Endodermal cell (in vitro differentiated cells): ENCODE measurements around the gene CTDP1. TPM values are rescaled to one million over a fixed set of nuclear protein-coding genes. Genes with fewer than 3 reads are reported as not detected.

Experiments used
- DNase-seq: peaks from one replicate; pipeline ENCODE4 v3.0.0-alpha.2; 2017
- H3K27ac ChIP-seq: 2 replicates; pipeline ENCODE4 v1.5.1; 2013; ENCODE audit warnings: mild to moderate bottlenecking, low read depth, low read length, moderate library complexity
- H3K27me3 ChIP-seq: 2 replicates; pipeline ENCODE4 v1.6.1; 2013; ENCODE audit warnings: mild to moderate bottlenecking, low read length, moderate library complexity; ENCODE audit not compliant: insufficient read depth, control insufficient read depth, poor library complexity, severe bottlenecking
- H3K36me3 ChIP-seq: 2 replicates; pipeline ENCODE4 v1.7.0; 2013; ENCODE audit warnings: mild to moderate bottlenecking, low read length, moderate library complexity; ENCODE audit not compliant: control insufficient read depth, insufficient read depth
- H3K4me1 ChIP-seq: one replicate; pipeline ENCODE4 v1.7.0; 2013; ENCODE audit warnings: low read length; ENCODE audit not compliant: control insufficient read depth, insufficient read depth
- H3K4me3 ChIP-seq: 2 replicates; pipeline ENCODE4 v1.5.1; 2013; ENCODE audit warnings: mild to moderate bottlenecking, low read length, moderate library complexity
- H3K9ac ChIP-seq: 2 replicates; pipeline ENCODE4 v1.6.1; 2013; ENCODE audit warnings: mild to moderate bottlenecking, low read length, moderate library complexity; ENCODE audit not compliant: poor library complexity, severe bottlenecking; ENCODE audit errors: extremely low read depth
- H3K9me3 ChIP-seq: 2 replicates; pipeline ENCODE4 v1.6.1; 2013; ENCODE audit warnings: mild to moderate bottlenecking, low read length, moderate library complexity; ENCODE audit not compliant: control insufficient read depth
- H3K27ac Mint-ChIP-seq: 2 replicates; pipeline ENCODE4 v1.8.0; 2020; ENCODE audit warnings: mixed read lengths
- H3K27me3 Mint-ChIP-seq: 2 replicates; pipeline ENCODE4 v1.8.0; 2021; ENCODE audit warnings: mild to moderate bottlenecking, mixed read lengths; ENCODE audit not compliant: insufficient read depth
- H3K36me3 Mint-ChIP-seq: 2 replicates; pipeline ENCODE4 v1.8.0; 2020; ENCODE audit warnings: low read depth, mixed read lengths
- H3K4me1 Mint-ChIP-seq: 2 replicates; pipeline ENCODE4 v1.8.0; 2020; ENCODE audit warnings: mixed read lengths
- H3K4me3 Mint-ChIP-seq: 2 replicates; pipeline ENCODE4 v1.8.0; 2020; ENCODE audit warnings: mild to moderate bottlenecking, moderate library complexity, mixed read lengths
- H3K9me3 Mint-ChIP-seq: 2 replicates; pipeline ENCODE4 v1.8.0; 2020; ENCODE audit warnings: mild to moderate bottlenecking, mixed read lengths
- CTCF ChIP-seq: fragments of 200-600 bp; sonication (generic); conservative IDR thresholded peaks from 2 replicates; pipeline ENCODE4 v1.5.0; 2021; ENCODE audit warnings: antibody characterized with exemption, mild to moderate bottlenecking
- WGBS, 2 experiments: methylation state at CpG; one replicate each; pipeline versions ENCODE4 v1.1.5 to v1.1.7; 2013; ENCODE audit warnings: missing lambda C conversion rate in 2 of 2, mixed read lengths in 1 of 2; ENCODE audit not compliant: insufficient coverage in 1 of 2, insufficient read length in 1 of 2; 5-methylcytosine and 5-hydroxymethylcytosine counted together
- total RNA-seq, 2 donors: library from RNA; stranded (reverse); fragmentation: NEBNext Ultra II Directional in 1 of 2; extraction: Animal tissue kit (Norgen Biotek cat#: 25700) in 1 of 2; gene quantifications; 2 replicates in 1 of 2; 3 replicates in 1 of 2; pipeline ENCODE4 v1.2.1, GENCODE V29; 2021

Gene CTDP1
- total RNA-seq, 2 donors from 2014 or later, result 29.8 to 35.6 TPM

DNA sequence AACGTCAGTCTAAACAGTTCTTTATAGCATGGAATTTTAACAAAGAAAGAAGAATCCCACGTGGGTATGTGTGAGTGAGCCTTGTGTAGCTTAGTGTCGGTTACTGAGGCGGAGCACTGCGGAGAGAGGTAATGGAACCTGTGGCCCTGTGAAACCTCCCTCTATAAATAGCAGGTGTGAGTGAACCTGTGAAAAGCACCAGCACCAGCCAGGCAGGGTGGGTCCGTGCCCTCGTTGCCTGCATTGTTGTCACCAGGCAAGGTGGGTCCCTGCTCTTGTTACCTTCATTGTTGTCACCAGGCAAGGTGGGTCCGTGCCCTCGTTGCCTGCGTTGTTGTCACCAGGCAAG is 4.7 kb downstream of the CTDP1 start:
- peaks cover 24% of the 10 kb centered on the region for H3K4me1 ChIP-seq
- WGBS, 2 experiments, result 90 to 94% methylated on average over 6 to 10 of the region's 10 CpGs
- DNase-seq, result peak; percentile 30

DNA sequence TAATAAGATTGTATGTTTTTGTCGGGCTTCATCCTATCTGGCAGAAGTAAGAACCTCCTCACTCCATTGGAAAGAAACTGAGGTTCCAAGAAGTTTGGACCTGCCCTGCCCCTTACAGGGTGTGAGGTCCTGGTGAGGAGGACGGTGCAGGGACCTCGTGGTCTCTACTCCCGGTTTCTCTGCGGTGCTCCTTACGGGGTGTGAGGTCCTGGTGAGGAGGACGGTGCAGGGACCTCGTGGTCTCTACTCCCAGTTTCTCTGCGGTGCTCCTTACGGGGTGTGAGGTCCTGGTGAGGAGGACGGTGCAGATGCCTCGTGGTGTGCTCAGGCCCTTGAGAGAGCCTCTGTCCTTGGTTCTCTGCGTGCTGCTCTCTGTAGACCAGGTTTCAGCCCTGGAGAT is 5.2 kb downstream of the CTDP1 start:
- WGBS, 2 experiments, result 78 to 83% methylated on average over 9 to 13 of the region's 13 CpGs
- peak; percentile 32 for DNase-seq
- Histone ChIP-seq H3K4me3 (no peak overlapping the region), H3K27me3 (no peaks in the 10 kb centered on the region), H3K36me3 (peaks cover 10% of the 10 kb centered on the region), H3K9ac (no peak overlapping the region), H3K27ac (no peak overlapping the region), H3K9me3 (no peaks in the 10 kb centered on the region), H3K4me1 (peaks cover 24% of the 10 kb centered on the region)
- H3K27me3 Mint-ChIP-seq, result no peaks in the 10 kb centered on the region
- peaks cover 41% of the 10 kb centered on the region for H3K4me1 Mint-ChIP-seq
- H3K36me3 Mint-ChIP-seq, result peaks cover 11% of the 10 kb centered on the region
- no peak for TF ChIP-seq CTCF
- peak overlapping the region; percentile 28 for H3K27ac Mint-ChIP-seq
- H3K4me3 Mint-ChIP-seq, result no peak overlapping the region
- H3K9me3 Mint-ChIP-seq, result no peaks in the 10 kb centered on the region

More for the DNA sequence above, 4.7 kb downstream of the CTDP1 start:
- TF ChIP-seq CTCF, result no peak
- Histone ChIP-seq H3K9me3 (no peaks in the 10 kb centered on the region), H3K4me3 (no peak overlapping the region), H3K27me3 (no peaks in the 10 kb centered on the region), H3K9ac (no peak overlapping the region), H3K36me3 (peaks cover 10% of the 10 kb centered on the region), H3K27ac (no peak overlapping the region)
- Mint-ChIP-seq H3K9me3 (no peaks in the 10 kb centered on the region), H3K4me3 (no peak overlapping the region), H3K27me3 (no peaks in the 10 kb centered on the region), H3K36me3 (peaks cover 11% of the 10 kb centered on the region), H3K4me1 (peaks cover 41% of the 10 kb centered on the region), H3K27ac (no peak overlapping the region)

- Mint-ChIP-seq H3K4me3 (no peak overlapping the region), H3K27me3 (no peaks in the 10 kb centered on the region), H3K9me3 (no peaks in the 10 kb centered on the region), H3K27ac (no peak overlapping the region), H3K4me1 (peaks cover 44% of the 10 kb centered on the region), H3K36me3 (peaks cover 11% of the 10 kb centered on the region)
- no peak for DNase-seq
- H3K4me3 ChIP-seq, result no peak overlapping the region
- 91 to 99% methylated on average over 8 of the region's 8 CpGs for WGBS, 2 experiments
- peaks cover 10% of the 10 kb centered on the region for H3K36me3 ChIP-seq
- no peak overlapping the region for H3K27ac ChIP-seq
- no peaks in the 10 kb centered on the region for H3K9me3 ChIP-seq
- peaks cover 24% of the 10 kb centered on the region for H3K4me1 ChIP-seq
- TF ChIP-seq CTCF, result no peak
- no peaks in the 10 kb centered on the region for H3K27me3 ChIP-seq
- no peak overlapping the region for H3K9ac ChIP-seq
These were observed 5.7 kb downstream of the CTDP1 start for GRCh38 chr18:79685281-79685680.
